SK-N-DZ (cell line): Measurements from ENCODE around the gene ALG11. TPM values are rescaled to one million over a fixed set of nuclear protein-coding genes. Genes with fewer than 3 reads are reported as not detected.
A peak's percentile ranks its signal among the peaks of the same experiment; 100 is the strongest.
"Not testable (repeated sequence)": the region's sequence is repeated elsewhere in the genome, so short reads cannot be mapped to it uniquely, and the experiment has no call there.

ENCODE experiments used
- DNase-seq: peaks from one replicate; pipeline ENCODE4 v3.0.0-alpha.2; 2015; ENCODE audit warnings: low spot score
- polyA plus RNA-seq, 2 experiments: library from polyadenylated mRNA; depleted of rRNA; stranded (reverse); fragments of >200 nt; gene quantifications; 2 replicates each; pipeline ENCODE4 v1.2.3, GENCODE V29; 2014

Gene ALG11, protein sequence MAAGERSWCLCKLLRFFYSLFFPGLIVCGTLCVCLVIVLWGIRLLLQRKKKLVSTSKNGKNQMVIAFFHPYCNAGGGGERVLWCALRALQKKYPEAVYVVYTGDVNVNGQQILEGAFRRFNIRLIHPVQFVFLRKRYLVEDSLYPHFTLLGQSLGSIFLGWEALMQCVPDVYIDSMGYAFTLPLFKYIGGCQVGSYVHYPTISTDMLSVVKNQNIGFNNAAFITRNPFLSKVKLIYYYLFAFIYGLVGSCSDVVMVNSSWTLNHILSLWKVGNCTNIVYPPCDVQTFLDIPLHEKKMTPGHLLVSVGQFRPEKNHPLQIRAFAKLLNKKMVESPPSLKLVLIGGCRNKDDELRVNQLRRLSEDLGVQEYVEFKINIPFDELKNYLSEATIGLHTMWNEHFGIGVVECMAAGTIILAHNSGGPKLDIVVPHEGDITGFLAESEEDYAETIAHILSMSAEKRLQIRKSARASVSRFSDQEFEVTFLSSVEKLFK
- polyA plus RNA-seq (2014; cell fraction: cytosol; rRNA removed): 8.3 and 14.6 TPM in 2 replicates
- 6.6 and 6.8 TPM in 2 replicates for polyA plus RNA-seq (2014; cell fraction: nucleus; rRNA removed)

DNA sequence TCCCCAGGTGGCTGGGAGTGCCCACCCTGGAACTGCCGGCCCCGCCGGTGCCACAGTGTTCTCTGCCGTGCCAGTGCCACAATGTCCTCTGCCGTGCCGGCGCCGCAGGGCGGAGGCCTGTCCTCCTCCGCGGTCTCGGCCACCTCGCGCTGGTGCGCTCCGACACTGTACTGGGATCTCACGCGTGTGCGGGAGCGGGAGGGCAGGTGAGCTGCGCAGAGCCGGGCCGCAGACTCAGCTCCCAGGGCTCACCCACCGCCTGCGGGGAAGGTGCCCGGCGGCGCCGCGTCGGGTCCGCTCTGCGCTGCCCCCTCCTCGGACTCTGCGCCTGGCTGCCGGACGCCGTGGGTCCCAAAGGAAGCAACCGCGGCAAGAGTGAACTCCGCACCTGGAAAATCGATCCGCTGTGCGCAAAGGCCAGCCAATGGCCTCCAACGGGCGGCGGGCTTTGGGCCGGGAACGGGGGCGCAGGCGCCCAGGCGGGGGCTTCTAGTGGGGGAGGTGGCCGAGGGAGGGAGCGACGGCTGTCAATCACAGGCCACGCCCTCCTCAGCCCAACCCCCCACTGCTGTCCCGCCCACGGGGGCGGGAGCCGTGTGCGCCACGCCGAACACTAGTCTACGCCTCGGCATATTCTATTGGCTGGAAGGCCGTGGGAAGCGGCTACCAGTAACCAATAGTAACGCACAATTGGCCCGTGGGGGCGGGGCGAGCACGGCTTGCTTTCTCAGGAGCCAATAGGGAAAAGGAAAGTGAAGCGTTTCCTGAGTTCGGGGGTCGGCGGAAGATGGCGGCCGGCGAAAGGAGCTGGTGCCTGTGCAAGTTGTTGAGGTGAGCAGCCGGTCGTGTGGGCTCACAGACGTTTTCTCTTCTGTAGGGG lies at the start of gene ALG11:
Gene ALG11, plus strand, starts transcription at position 767 of the 880 bp plus-strand sequence. Its CDS starts 21 bp downstream, at position 788.
- peak; percentile 98 for DNase-seq

DNA sequence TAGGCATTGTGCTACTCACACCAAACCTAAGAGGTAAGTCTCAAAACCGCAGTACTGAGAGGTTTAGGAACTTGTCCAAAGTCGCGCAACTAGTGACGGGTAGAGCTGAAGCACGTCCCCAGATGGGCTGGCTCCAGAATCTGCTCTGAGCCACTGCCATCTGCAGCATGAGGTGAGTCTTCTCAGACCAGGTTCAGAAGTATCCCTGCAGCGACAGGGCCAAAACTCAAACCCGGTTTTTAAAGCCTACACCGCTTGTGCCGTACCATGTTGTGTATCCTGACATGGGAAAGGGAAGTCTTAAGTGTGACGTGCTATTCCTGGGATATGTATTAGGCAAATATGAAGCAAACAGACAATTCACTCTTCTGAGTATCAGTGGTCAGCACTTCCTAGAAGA lies 46.0 kb upstream of the ALG11 start:
- no peak for DNase-seq

DNA sequence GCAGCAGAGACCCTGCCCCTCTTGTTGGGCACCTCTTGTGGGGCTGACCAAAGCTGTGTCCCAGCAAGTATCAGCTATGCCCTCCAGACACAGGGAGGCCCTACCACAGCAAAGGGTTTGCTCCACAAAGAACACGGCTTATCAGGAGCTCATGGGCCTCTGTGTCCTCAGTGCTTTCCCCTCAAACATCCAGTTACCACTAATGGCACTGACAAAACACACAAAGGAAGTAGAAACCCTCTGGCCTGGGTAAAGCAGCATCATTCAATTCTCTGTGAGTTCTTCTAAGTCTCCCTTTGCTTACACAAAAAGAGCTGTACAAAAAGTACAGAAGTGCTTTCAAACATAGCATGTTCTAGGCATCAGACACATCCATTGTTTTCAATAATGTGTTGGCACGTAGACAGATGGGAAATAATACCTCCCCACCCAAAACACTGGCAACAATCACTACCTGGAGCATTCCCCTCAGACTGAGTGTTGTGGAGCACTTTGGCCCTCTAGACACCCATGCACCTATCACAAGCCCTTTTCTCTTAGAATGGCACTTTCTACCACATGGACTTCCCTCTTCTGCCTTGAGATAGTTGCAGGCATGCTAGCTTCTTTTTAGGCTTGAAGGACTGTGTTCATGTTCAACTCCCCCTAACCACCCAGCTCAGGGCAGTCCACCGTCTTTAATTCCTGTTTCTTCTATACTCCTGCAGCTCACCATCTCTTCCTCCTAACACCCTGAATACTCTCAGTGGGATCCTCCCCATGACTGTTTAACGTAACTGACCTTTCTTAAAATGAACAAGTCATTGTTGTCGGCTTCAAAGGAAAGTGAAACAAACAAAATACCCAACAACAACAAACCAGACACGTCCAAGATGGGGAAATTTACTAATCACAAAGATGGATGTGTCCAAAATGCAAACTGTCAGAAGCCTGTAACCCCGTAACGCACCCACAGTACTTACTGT lies 44.4 kb upstream of the ALG11 start:
- no peak for DNase-seq

DNA sequence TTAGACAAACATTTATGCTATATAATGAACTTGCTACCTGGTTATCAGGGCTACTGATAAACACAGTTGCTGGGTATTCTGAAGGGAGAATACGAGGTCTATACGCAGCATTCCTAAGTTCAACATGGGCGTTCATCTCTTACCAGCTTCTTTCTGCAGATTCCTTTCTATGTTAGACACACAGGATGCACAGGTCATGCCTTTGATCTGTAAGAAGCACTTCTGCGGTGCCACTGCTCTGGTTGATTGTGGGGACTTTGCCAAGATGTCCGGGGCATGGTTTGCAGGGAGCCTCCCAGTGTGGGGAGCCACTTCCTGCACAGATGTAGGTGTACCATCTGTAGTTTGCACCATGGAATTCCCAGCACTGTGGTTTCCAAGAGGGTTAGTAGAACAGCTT lies 41.8 kb upstream of the ALG11 start:
- DNase-seq: no peak

DNA sequence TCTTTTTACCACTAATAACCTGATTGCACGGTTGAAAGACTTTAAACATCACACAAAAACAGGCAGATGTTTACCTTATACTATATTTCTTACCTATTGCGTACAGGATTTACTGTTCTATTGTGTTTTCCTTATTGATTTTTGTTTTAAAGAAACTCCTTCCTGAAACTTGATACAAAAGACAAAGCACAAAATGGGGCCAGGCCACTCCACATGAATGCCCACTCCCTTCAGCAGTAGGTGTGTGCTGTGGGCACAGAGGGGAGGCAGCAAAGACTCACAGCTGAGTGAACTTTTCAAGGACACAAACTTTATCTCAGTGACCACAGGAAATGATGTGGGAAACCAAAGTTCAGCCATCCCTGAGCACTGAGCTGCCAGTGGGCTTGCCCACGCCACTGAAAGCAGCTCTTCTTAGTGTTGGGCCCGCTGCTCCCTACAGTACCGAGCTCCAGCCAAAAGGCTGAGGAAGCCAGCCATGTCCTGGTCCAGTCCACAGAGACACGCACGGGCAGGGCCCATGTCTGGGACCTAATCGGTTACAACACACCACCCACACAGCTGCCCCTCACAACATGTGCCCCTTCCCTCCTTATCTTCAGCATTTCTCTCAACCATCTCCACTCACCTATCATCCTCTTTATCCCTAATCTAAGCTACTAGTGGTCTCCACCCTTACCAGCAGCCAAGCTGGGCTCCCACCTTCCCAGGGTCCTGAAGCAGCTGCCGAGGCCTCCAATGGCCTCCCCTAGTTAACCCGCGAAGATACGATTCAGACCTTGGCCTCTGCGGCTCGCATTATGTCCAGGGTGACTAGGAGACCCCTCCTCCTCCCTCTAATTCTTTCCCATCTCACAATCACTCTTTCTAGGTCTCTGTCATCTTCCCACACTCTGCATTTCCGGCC lies 40.4 kb upstream of the ALG11 start:
- no peak for DNase-seq

DNA sequence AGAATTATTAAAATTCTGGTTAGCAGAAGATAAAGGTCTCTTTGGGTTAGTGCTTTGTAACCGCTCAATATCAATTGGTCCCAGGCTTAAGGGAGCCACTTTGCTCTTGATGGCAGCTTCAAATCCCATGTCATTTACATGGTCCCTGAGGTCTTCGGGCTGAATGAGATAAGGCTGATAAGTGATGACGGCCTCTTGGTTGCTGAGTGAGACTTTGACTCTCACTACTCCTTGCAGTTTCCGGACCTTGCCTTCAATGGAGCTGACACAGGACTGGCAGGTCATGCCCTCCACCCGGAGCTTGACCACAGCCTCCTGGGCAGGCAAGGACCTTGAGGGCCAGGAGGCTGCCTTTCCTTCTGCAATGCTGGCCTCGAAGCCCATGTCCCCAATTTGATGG lies 37.7 kb upstream of the ALG11 start:
- DNase-seq: no peak

DNA sequence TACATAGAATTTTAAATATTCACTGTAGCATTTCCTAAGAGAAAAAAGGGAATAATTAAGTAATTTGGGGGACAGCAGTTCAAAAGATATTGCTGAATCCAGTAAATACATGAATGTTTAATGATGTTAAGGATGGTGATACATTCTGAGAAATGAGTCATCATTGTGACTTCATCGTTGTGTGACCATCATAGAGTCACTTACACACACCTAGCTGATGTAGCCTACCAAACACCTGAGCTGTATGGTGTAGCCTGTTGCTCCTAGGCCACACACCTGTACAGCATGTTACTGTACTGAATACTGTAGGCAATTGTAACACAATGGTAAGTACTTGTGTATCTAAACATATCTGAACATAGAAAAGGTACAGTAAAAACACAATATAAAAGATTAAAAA lies 35.8 kb upstream of the ALG11 start:
- no peak for DNase-seq

DNA sequence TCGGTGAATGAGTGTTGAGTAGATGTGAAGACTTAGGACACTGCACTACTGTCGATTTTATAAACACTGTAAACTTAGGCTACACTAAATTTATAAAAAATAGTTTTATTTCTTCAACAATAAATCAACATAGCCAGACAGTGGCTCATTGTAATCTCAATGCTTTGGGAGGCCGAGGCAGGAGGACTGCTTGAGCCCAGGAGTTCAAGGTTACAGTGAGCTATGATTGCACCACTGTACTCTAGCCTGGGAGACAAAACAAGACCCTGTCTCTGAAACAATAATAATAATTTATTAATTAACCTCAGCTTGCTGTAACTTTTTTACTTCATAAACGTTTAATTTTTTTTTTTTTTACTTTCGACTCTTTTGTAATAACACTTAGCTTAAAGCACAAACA lies 35.3 kb upstream of the ALG11 start:
- no peak for DNase-seq

DNA sequence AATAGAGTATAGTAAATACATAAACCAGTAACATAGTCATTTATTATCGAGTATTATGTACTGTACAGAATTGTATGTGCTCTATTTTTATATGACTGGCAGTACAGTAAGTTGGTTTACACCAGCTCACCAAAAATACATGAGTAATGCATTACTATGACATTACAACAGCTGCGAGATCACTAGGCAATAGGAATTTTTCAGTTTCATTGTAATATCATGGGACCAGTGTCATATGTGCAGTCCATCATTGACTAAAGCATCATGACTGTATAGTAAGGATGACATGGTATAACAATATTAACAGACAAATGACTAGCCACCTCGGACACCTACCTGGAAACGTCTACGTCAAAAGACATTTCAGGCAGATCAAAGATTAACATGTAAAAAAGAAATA lies 34.6 kb upstream of the ALG11 start:
- DNase-seq: no peak

DNA sequence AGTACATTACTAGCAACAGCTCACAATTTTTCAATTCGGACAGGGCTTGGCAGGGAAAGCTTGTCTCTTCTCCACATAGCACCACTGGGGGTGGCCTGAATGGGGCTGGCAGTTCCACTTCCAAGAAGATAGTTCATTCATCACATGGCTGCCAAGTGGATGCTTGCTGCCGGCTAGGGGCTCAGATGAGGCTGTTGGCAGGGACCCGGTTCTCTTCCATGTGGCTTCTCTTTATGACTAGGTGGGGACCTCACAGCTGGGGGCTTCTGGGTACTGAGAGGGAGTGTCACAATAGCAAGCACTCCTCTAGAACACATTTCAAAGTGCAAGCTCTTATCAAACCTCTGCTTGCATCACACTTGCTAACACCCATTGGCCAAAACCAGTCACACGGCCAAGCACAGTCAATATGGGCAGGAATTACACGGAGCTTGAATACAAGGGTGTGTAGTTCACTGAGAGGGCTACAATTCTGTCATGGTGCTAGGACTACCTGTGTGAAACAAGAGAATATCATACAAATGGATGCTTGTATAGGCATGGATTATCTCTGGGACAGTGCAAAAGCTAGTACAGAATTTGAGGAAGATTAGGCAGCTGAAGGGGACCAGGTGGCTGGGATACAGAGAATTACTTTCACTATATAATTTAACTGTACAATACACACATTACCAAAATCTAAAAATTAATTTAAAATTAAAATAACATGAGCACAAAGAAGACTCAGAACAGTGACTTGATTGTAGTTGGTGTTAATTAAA lies 33.2 kb upstream of the ALG11 start:
- no peak for DNase-seq

DNA sequence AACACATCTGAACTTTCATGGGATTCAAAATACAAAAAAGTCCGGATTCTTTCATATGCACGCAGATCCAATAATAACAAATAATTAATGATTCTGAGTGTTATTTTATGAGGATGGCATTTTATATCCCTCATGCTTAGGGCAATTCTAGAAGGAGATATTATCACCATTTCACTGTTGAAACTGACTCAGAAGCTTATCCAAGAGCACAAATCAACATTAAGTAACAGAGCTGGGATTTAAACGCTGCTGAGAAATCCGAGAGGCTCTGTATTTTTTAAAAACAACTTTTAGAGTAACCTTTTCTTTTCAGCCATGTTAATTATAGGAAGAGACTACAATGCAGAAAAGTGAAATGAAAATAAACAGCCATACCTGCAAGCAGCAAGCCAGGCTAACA lies 31.3 kb upstream of the ALG11 start:
- DNase-seq: no peak

DNA sequence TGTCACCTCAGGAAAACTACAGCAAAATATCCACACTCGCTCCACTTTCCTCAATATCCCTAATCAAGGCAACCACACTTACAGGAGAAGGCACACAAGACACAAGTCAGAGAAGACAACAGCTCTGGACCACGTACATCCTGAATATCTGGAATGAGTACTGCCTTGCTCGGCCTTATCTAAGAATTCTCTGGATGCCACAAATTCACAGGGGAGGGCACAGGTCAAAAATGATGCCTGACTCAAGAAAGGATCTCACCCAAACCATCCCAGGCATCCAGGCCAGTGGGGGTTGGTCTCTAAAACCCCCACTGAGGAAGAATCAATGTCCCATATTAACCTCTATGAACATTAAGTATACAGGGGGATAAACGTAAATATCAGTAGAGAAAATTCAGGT lies 30.8 kb upstream of the ALG11 start:
- DNase-seq: no peak

DNA sequence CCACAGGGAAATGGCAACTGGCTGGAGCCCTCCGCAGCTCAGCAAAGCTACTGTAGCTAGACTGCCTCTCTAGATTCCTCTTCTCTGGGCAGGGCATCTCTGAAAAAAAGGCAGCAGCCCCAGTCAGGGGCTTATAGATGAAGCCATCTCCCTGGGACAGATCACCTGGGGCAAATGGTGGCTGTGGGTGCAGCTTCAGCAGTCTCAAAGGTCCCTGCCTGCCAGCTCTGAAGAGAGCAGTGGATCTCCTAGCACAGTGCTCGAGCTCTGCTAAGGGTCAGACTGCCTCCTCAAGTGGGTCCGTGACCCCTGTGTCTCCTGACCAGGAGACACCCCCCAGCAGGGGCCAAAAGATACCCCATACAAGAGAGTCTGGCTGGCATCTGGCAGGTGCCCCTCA lies 28.9 kb upstream of the ALG11 start:
- DNase-seq: not testable (repeated sequence)

DNA sequence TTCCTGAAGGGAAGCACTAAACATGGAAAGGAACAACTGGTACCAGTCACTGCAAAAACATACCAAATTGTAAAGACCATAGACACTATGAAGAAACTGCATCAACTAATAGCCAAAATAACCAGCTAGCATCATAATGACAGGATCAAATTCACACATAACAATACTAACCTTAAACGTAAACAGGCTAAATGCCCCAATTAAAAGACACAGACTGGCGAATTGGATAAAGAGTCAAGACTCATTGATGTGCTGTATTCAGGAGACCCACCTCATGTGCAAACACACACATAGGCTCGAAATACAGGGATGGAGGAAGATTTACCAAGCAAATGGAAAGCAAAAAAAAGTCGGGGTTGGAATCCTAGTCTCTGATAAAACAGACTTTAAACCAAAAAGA lies 27.3 kb upstream of the ALG11 start:
- DNase-seq: not testable (repeated sequence)

DNA sequence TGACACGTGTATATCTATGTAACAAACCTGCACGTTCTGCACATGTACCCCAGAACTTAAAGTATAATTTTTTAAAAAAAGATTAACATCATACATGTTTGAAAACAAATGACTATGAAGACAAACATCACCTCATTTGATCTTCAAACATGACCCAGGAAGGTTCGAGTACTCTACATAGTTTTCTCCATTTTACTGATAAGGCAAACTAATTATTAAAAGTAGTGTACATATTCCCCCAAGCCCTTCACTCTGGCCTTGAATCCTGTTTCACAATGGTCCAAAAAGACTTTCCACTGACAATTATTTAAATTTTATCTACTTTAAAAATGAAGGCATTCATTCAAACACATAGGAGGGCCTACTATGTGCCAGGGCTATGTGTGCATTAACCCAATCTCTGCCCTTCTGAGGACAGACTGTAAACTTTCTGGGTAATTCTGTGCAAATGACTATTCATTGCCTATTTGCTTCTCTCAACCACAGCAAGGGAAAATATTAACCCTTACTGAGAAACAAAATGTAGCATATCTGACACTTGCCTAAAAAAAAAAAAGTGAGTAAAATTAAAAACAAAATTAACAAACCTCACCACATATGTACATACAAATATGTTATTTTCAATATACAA lies 23.1 kb upstream of the ALG11 start:
- DNase-seq: no peak

DNA sequence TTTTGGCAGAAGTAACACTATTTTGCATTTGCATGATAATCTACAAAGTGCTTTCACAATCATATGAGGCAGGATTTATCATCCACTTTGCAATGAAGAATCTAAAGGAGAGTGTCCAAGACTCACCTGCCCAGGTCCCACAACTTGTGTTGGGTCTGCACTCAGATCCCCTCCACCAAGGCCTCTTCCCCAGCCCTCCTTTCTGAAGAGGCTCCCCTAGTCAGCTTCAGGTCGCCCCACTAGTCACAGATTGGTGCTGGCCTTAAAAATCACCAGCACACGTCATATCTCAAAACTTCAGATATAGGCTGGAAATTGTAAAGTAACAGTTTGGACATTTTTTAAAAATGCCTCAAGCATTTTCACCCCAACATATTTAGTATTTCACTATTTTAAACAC lies 18.5 kb upstream of the ALG11 start:
- DNase-seq: no peak

DNA sequence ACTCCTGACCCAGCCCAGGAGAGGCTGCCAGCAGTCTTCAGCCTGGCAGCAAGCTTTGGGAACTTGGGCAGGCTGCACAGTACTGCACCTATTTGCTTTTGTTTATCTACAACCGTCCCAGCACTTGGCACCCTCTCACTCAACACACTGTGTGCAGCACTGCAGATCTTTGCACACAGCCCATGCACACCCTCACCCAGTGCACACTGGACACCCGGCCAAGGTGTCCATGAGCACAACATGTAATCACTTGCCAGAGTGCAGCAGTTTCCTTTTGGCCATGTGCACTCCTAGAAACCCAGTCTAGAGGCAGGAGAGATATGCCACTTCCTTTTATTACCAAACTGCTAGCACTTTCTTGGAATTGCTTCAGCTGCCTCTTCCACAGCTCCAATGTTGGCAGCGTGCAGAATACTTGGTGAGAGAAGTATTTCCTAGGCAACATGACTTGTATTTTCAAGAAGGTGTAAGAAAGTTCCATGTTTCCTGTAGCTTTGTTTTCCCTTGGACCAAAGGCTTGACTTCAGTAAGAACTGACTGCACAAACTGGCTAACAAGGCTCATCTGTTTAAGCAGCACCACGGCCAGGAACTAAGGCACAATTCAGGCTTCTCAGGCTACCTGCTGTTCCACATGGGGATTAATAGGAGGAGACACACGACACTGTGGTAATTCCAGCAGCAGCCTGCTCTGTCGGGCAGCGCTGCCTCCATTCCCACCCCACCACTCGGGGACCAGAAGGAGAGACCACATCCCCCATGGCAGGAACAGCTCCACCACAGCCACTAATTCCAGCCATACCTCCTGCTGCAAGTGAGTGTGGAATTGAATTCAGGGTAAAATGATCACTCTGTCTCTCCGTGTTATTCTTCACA lies 16.3 kb upstream of the ALG11 start:
- DNase-seq: no peak

DNA sequence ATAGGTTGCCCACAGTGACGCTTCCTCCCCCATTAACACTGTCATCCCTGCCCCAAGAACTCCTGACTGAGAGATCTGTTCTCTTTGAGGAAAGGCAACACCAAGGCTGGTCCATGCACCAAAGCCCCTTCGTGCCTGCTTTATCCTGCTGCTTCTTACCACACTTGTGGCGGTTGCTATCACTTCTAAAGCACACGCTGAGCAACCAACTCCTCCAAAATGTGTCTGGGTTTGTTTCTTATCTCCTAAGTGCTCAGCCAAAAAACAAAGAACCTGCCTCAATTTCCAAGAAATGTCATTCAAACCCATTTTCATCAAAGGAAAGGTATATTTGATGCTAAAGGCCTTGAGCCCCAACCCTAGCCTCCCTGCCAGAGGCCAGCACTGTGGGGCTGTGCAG lies 15.6 kb upstream of the ALG11 start:
- no peak for DNase-seq
